K562 (cell line): ENCODE measurements around the gene SLC2A8. TPM values are rescaled to one million over a fixed set of nuclear protein-coding genes. Genes with fewer than 3 reads are reported as not detected.
A peak's percentile ranks its signal among the peaks of the same experiment; 100 is the strongest.

Source experiments
- ATAC-seq: fragments of 200-7000 bp; cut with Tn5 transposase; 3 replicates; pipeline ENCODE4 v1.9.1; 2020; ENCODE audit warnings: moderate library complexity
- BruUV-seq: library from RNA; stranded (reverse); fragments of 400-500 nt; replicated peaks from 2 replicates; lab custom pipeline; 2021; lab: Mats Ljungman, UMichigan
- CTCF ChIA-PET: fragments of 300-600 bp; formaldehyde crosslinking; extraction: SDS; loops from one replicate; lab custom pipeline; 2021; ENCODE audit warnings: low intra/inter-chr PET ratio; lab: Yijun Ruan, JAX
- POLR2A ChIA-PET: fragments of 300-600, 350-650 bp; sonication (Branson Sonifier 250); formaldehyde crosslinking; extraction: SDS; loops from one replicate; lab custom pipeline; 2021; ENCODE audit warnings: antibody characterized with exemption, inconsistent platforms; lab: Yijun Ruan, JAX
- DNase-seq, 4 experiments: peaks; one replicate each; pipeline versions ENCODE4 v3.0.0 to v3.0.0-alpha.2; 2011 to 2018; ENCODE audit warnings: low spot score in 3 of 4, mixed read lengths in 3 of 4; ENCODE audit errors: extremely low read depth in 1 of 4
- FAIRE-seq: peaks from 2 replicates; lab custom pipeline; 2011; peaks lifted over from hg19 to GRCh38; lab: Jason Lieb, UNC
- H2AFZ ChIP-seq: 2 replicates; pipeline ENCODE4 v1.6.0; 2011; ENCODE audit warnings: low read depth, low read length, control low read depth, inconsistent platforms
- H3K27ac ChIP-seq: fragments of 200-600 bp; 3 replicates; pipeline ENCODE4 v1.8.0; 2011; ENCODE audit warnings: low read depth, mild to moderate bottlenecking, control low read depth, inconsistent platforms, low read length, moderate library complexity, mixed read lengths; ENCODE audit errors: extremely low read depth
- H3K27me3 ChIP-seq, 2 experiments: fragments of 300-600 bp in 1 of 2; 2 replicates in 1 of 2; 3 replicates in 1 of 2; pipeline versions ENCODE4 v1.6.0 to v1.8.0; 2011; ENCODE audit warnings: inconsistent platforms in 2 of 2, low read length in 2 of 2, mild to moderate bottlenecking in 1 of 2, mixed read lengths in 1 of 2, moderate library complexity in 1 of 2; ENCODE audit not compliant: control insufficient read depth in 2 of 2, insufficient read depth in 2 of 2
- H3K36me3 ChIP-seq: fragments of 300-600 bp; 3 replicates; pipeline ENCODE4 v1.8.0; 2011; ENCODE audit warnings: mild to moderate bottlenecking, low read length, inconsistent platforms; ENCODE audit not compliant: control insufficient read depth, insufficient read depth
- H3K4me1 ChIP-seq, 2 experiments: fragments of 200-600 bp in 1 of 2; replicated peaks in 1 of 2; 2 replicates in 1 of 2; 3 replicates in 1 of 2; pipeline versions ENCODE4 v1.5.1 to v1.8.0; 2011; ENCODE audit warnings: inconsistent platforms in 2 of 2, low read length in 2 of 2, mild to moderate bottlenecking in 1 of 2, mixed read lengths in 1 of 2, moderate library complexity in 1 of 2; ENCODE audit not compliant: control insufficient read depth in 2 of 2, insufficient read depth in 2 of 2
- H3K4me2 ChIP-seq: 2 replicates; pipeline ENCODE4 v1.6.1; 2011; ENCODE audit warnings: low read length, control low read depth, inconsistent platforms, mixed read lengths; ENCODE audit not compliant: insufficient read depth
- H3K4me3 ChIP-seq: fragments of 200-600 bp; sonication (generic), shearing (Covaris generic); 2 replicates; pipeline ENCODE4 v1.5.1; 2016; ENCODE audit warnings: control low read depth, inconsistent platforms
- H3K79me2 ChIP-seq: fragments of 200-600 bp; 3 replicates; pipeline ENCODE4 v1.8.0; 2011; ENCODE audit warnings: low read length, inconsistent platforms; ENCODE audit not compliant: control insufficient read depth, insufficient read depth
- H3K9ac ChIP-seq, 2 experiments: 2 replicates each; pipeline versions ENCODE4 v1.6.0 to v1.6.1; 2011; ENCODE audit warnings: low read depth in 2 of 2, low read length in 2 of 2, control low read depth in 1 of 2, inconsistent platforms in 1 of 2, mild to moderate bottlenecking in 1 of 2, mixed read lengths in 1 of 2; ENCODE audit not compliant: insufficient read depth in 1 of 2
- H3K9me1 ChIP-seq: one replicate; pipeline ENCODE4 v1.6.0; 2011; ENCODE audit warnings: inconsistent platforms, mild to moderate bottlenecking, low read length, moderate library complexity; ENCODE audit not compliant: control insufficient read depth, insufficient read depth
- H3K9me3 ChIP-seq: replicated peaks from 2 replicates; pipeline ENCODE4 v1.5.1; 2011; ENCODE audit warnings: low read depth, low read length, inconsistent platforms; ENCODE audit not compliant: control insufficient read depth, insufficient read depth
- H4K20me1 ChIP-seq: replicated peaks from 2 replicates; pipeline ENCODE4 v1.6.1; 2011; ENCODE audit warnings: low read length, inconsistent platforms, mixed read lengths; ENCODE audit not compliant: control insufficient read depth, insufficient read depth
- SPI1 ChIP-seq: IDR thresholded peaks from 2 replicates; pipeline ENCODE4 v1.6.1; 2011; ENCODE audit warnings: low read depth, low read length, control low read depth, borderline replicate concordance
- ZMIZ1 ChIP-seq, 2 experiments: fragments of 150-350 bp in 1 of 2; IDR thresholded peaks; 2 replicates each; pipeline ENCODE4 v1.6.1; 2012 to 2016; ENCODE audit warnings: low read depth in 2 of 2, low read length in 2 of 2, mild to moderate bottlenecking in 1 of 2, moderate library complexity in 1 of 2
- WGBS: fragments of 100-300 bp; shearing (Covaris generic); methylation state at CpG from one replicate; pipeline ENCODE4 v1.1.6; 2016; ENCODE audit warnings: low coverage, mixed read lengths; ENCODE audit not compliant: insufficient coverage; ENCODE audit errors: missing lambda C conversion rate; 5-methylcytosine and 5-hydroxymethylcytosine counted together
- in situ Hi-C: fragments of 300-500 bp; cut with MboI; formaldehyde crosslinking; loops from 4 replicates; pipeline ENCODE4 v1.15.0; 2018; ENCODE audit warnings: inconsistent platforms, mixed read lengths
- intact Hi-C: fragments of 100-400 bp; cut with micrococcal nuclease; formaldehyde crosslinking; loops from 2 replicates; pipeline ENCODE4 v1.14.2; 2022
- polyA plus RNA-seq, 8 experiments: library from polyadenylated mRNA; depleted of rRNA in 4 of 8; stranded (reverse) in 5 of 8; unstranded in 3 of 8; fragments of >200 nt; fragmentation: Nextera tagmentation in 2 of 8; fragmentation: Illumina TruSeq in 1 of 8; extraction: Ambion mirVana in 2 of 8; extraction: Trizol in 1 of 8; gene quantifications; 2 replicates each; pipeline versions ENCODE4 v1.2.1 to v1.2.3, GENCODE V29; 2011 to 2014; ENCODE audit warnings: inconsistent platforms in 1 of 8, missing spikeins in 1 of 8
- total RNA-seq, 7 experiments: library from RNA; depleted of rRNA in 6 of 7; stranded (reverse); fragments of >200 nt in 6 of 7; fragmentation: Illumina TruSeq in 2 of 7; extraction: Trizol in 2 of 7; gene quantifications; 2 replicates each; pipeline versions ENCODE4 v1.2.1 to v1.2.3, GENCODE V29; 2011 to 2021; ENCODE audit warnings: low replicate concordance in 1 of 7

The SLC2A8 gene
- total and polyA plus RNA-seq, 9 of the 15 experiments (the other 6 are each of a cell fraction or from before 2014, with no cell fraction given), result 0.13 to 12.9 (median 5.2) TPM

- Histone ChIP-seq H3K4me1 (peaks cover 12 to 14% of the 10 kb centered on the region in 2 experiments; a peak in 4 of 5 replicates), H3K9me3 (no peaks in the 10 kb centered on the region), H3K27me3 (no peaks in the 10 kb centered on the region), H3K4me2 (no peak overlapping the region), H3K36me3 (no peaks in the 10 kb centered on the region), H3K79me2 (no peaks in the 10 kb centered on the region), H3K4me3 (no peak overlapping the region), H3K9me1 (no peaks in the 10 kb centered on the region)
- ATAC-seq, result no peak
- in situ Hi-C loops, result no loop called here
- no TSS peak for BruUV-seq
- FAIRE-seq, result peak; percentile 11
- CTCF ChIA-PET, result no interaction called here
- intact Hi-C loops, result no loop called here
- TF ChIP-seq SPI1 (no peak), ZMIZ1 (IDR thresholded peaks at IDR 0.05; ENCODE audit: low read depth in 2 of 2, low read length in 2 of 2) (no peak)
- TF ChIP-seq, all 486 proteins: peak for 0
- DNase-seq, result no peak
- 23% methylated on average over 1 of the region's 1 CpG for WGBS
- H2AFZ ChIP-seq, result no peak overlapping the region
- POLR2A ChIA-PET, result interaction anchor here (1.1 to 1.5 kb wide), 2 partner anchors 9 to 13 kb away, joined by 5 to 6 read pairs; partner anchors contain the start of gene ZNF79
- H4K20me1 ChIP-seq, result 0 out of 2 replicates have a peak, but pooled peaks cover 4% of the 10 kb centered on the region
- H3K9ac ChIP-seq, result no peak overlapping the region
- H3K27ac ChIP-seq, result no peak overlapping the region
Observed at GRCh38 chr9:127415657-127416056, 18.7 kb downstream of the SLC2A8 start.
